HCT116 (cell line): ENCODE data around the gene RMDN2. TPM values are rescaled to one million over a fixed set of nuclear protein-coding genes. Genes with fewer than 3 reads are reported as not detected.

Experiments used
- ATAC-seq: fragments of 200-7000 bp; cut with Tn5 transposase; 2 replicates; pipeline ENCODE4 v1.9.1; 2020; ENCODE audit warnings: mild to moderate bottlenecking, moderate library complexity
- BruUV-seq: library from RNA; stranded (reverse); fragments of 400-500 nt; replicated peaks from 2 replicates; lab custom pipeline; 2021; lab: Mats Ljungman, UMichigan
- CTCF ChIA-PET: fragments of 300-600 bp; sonication (Branson Sonifier 250); formaldehyde crosslinking; loops from one replicate; lab custom pipeline; 2021; ENCODE audit warnings: antibody characterized with exemption; lab: Charles Lee
- POLR2A ChIA-PET: fragments of 300-600, 350-600 bp; sonication (Branson Sonifier 250); formaldehyde crosslinking; loops from one replicate; lab custom pipeline; 2021; ENCODE audit warnings: antibody characterized with exemption; lab: Charles Lee
- RAD21 ChIA-PET, 2 experiments: fragments of 300-600 bp; sonication (Branson Sonifier 250); formaldehyde crosslinking; loops; one replicate each; lab custom pipeline; 2023; ENCODE audit warnings: low total read pairs in 2 of 2; ENCODE audit not compliant: uncharacterized antibody in 2 of 2, unreplicated experiment in 2 of 2, low non-redundant PET in 1 of 2; lab: Charles Lee
- DNase-seq: peaks from one replicate; pipeline ENCODE4 v3.0.0-alpha.2; 2010; ENCODE audit warnings: low read depth, low spot score
- H2AFZ ChIP-seq: fragments of 200-600 bp; shearing (Covaris generic), sonication (generic); 2 replicates; pipeline ENCODE4 v1.6.1; 2017; ENCODE audit warnings: low read depth, mixed run types, mixed read lengths, antibody characterized with exemption, low read length; ENCODE audit not compliant: poor library complexity, severe bottlenecking
- H3K27ac ChIP-seq: 2 replicates; pipeline ENCODE4 v1.5.1; 2012; ENCODE audit warnings: low read depth, low read length
- H3K27me3 ChIP-seq: fragments of 200-600 bp; sonication (generic); 2 replicates; pipeline ENCODE4 v1.6.1; 2016; ENCODE audit warnings: mixed run types, low read length, mixed read lengths; ENCODE audit not compliant: insufficient read depth
- H3K36me3 ChIP-seq, 2 experiments: fragments of 200-500 bp in 1 of 2; fragments of 200-600 bp in 1 of 2; sonication (Bioruptor generic) in 1 of 2; sonication (generic) in 1 of 2; 2 replicates each; pipeline versions ENCODE4 v1.5.1 to v1.6.1; 2014 to 2016; ENCODE audit warnings: low read length in 2 of 2, inconsistent platforms in 1 of 2, mixed read lengths in 1 of 2, mixed run types in 1 of 2; ENCODE audit not compliant: insufficient read depth in 2 of 2, control insufficient read depth in 1 of 2
- H3K4me1 ChIP-seq, 2 experiments: fragments of 200-600 bp in 1 of 2; sonication (generic) in 1 of 2; 2 replicates each; pipeline versions ENCODE4 v1.5.1 to v1.6.1; 2012 to 2017; ENCODE audit warnings: low read length in 2 of 2, inconsistent platforms in 1 of 2, mild to moderate bottlenecking in 1 of 2, mixed read lengths in 1 of 2, mixed run types in 1 of 2, moderate library complexity in 1 of 2; ENCODE audit not compliant: insufficient read depth in 2 of 2, control insufficient read depth in 1 of 2
- H3K4me2 ChIP-seq: fragments of 200-600 bp; sonication (generic); 2 replicates; pipeline ENCODE4 v1.6.1; 2017; ENCODE audit warnings: mixed run types, low read length, mixed read lengths
- H3K4me3 ChIP-seq, 2 experiments: fragments of 200-600 bp in 1 of 2; sonication (generic) in 1 of 2; replicated peaks in 1 of 2; 2 replicates each; pipeline ENCODE4 v1.5.1; 2011 to 2016; ENCODE audit warnings: low read length in 2 of 2, control low read depth in 1 of 2, low read depth in 1 of 2, mild to moderate bottlenecking in 1 of 2, mixed read lengths in 1 of 2, mixed run types in 1 of 2
- H3K79me2 ChIP-seq: fragments of 200-600 bp; sonication (generic); 2 replicates; pipeline ENCODE4 v1.6.1; 2017; ENCODE audit warnings: mild to moderate bottlenecking, mixed run types, low read length, moderate library complexity, mixed read lengths; ENCODE audit not compliant: insufficient read depth
- H3K9ac ChIP-seq: fragments of 200-600 bp; sonication (generic); 2 replicates; pipeline ENCODE4 v1.6.1; 2016; ENCODE audit warnings: low read length, mixed read lengths
- H3K9me2 ChIP-seq: fragments of 200-600 bp; sonication (generic), shearing (Covaris generic); 2 replicates; pipeline ENCODE4 v1.6.1; 2017; ENCODE audit warnings: mixed run types, mild to moderate bottlenecking, moderate library complexity; ENCODE audit not compliant: insufficient read depth
- H3K9me3 ChIP-seq, 2 experiments: fragments of 200-500 bp in 1 of 2; fragments of 200-600 bp in 1 of 2; sonication (Bioruptor generic) in 1 of 2; sonication (generic) in 1 of 2; 2 replicates each; pipeline ENCODE4 v1.6.1; 2014 to 2017; ENCODE audit warnings: low read length in 2 of 2, mixed read lengths in 2 of 2, inconsistent platforms in 1 of 2, low read depth in 1 of 2, mild to moderate bottlenecking in 1 of 2, mixed run types in 1 of 2, moderate library complexity in 1 of 2; ENCODE audit not compliant: control insufficient read depth in 1 of 2, insufficient read depth in 1 of 2
- H4K20me1 ChIP-seq: fragments of 200-600 bp; sonication (generic), shearing (Covaris generic); 2 replicates; pipeline ENCODE4 v1.6.1; 2017; ENCODE audit warnings: mixed run types, mild to moderate bottlenecking, moderate library complexity; ENCODE audit not compliant: insufficient read depth
- CEBPB ChIP-seq: IDR thresholded peaks from 2 replicates; pipeline ENCODE4 v1.6.1; 2012; ENCODE audit warnings: low read depth
- CTCF ChIP-seq, 3 experiments: fragments of 200-600 bp in 1 of 3; sonication (generic) in 1 of 3; IDR thresholded peaks in 2 of 3; conservative IDR thresholded peaks in 1 of 3; 2 replicates each; pipeline ENCODE4 v1.5.1; 2012 to 2017; ENCODE audit warnings: low read depth in 2 of 3, low read length in 2 of 3, antibody characterized with exemption in 1 of 3, borderline replicate concordance in 1 of 3, control low read depth in 1 of 3, mild to moderate bottlenecking in 1 of 3, mixed read lengths in 1 of 3, mixed run types in 1 of 3, moderate library complexity in 1 of 3; ENCODE audit not compliant: insufficient read depth in 1 of 3
- EGR1 ChIP-seq: IDR thresholded peaks from 2 replicates; pipeline ENCODE4 v1.6.1; 2012; ENCODE audit warnings: low read depth
- ELF1 ChIP-seq: IDR thresholded peaks from 2 replicates; pipeline ENCODE4 v1.6.1; 2012; ENCODE audit warnings: low read depth, borderline replicate concordance
- EZH2 ChIP-seq: fragments of 200-600 bp; sonication (generic); IDR thresholded peaks from 2 replicates; pipeline ENCODE4 v1.6.1; 2017; ENCODE audit warnings: antibody characterized with exemption, mixed run types
- FOSL1 ChIP-seq: IDR thresholded peaks from 2 replicates; pipeline ENCODE4 v1.6.1; 2012; ENCODE audit warnings: low read depth
- JUND ChIP-seq: IDR thresholded peaks from 2 replicates; pipeline ENCODE4 v1.6.1; 2012
- POLR2A ChIP-seq: IDR thresholded peaks from 2 replicates; pipeline ENCODE4 v1.7.0; 2011; ENCODE audit warnings: borderline replicate concordance; ENCODE audit not compliant: insufficient read depth, insufficient read length; ENCODE audit errors: extremely low read depth
- POLR2AphosphoS5 ChIP-seq: IDR thresholded peaks from 2 replicates; pipeline ENCODE4 v1.6.1; 2011; ENCODE audit warnings: mild to moderate bottlenecking, low read depth, low read length, moderate library complexity
- SP1 ChIP-seq: IDR thresholded peaks from 2 replicates; pipeline ENCODE4 v1.6.1; 2012; ENCODE audit warnings: low read depth
- SRF ChIP-seq: IDR thresholded peaks from 2 replicates; pipeline ENCODE4 v1.6.1; 2012; ENCODE audit warnings: low read depth
- TCF7L2 ChIP-seq: IDR thresholded peaks from 2 replicates; pipeline ENCODE4 v1.7.0; 2011; ENCODE audit warnings: borderline replicate concordance, inconsistent platforms; ENCODE audit not compliant: insufficient read depth, insufficient read length; ENCODE audit errors: extremely low read depth
- YY1 ChIP-seq: IDR thresholded peaks from 2 replicates; pipeline ENCODE4 v1.6.1; 2011; ENCODE audit warnings: low read length, low read depth, moderate library complexity, mild to moderate bottlenecking; ENCODE audit not compliant: insufficient replicate concordance; ENCODE audit errors: extremely low read depth
- ZFX ChIP-seq: fragments of 450-650 bp; IDR thresholded peaks from 2 replicates; pipeline ENCODE4 v1.6.1; 2017
- ZNF274 ChIP-seq: fragments of 200-500 bp; sonication (Bioruptor generic); IDR thresholded peaks from 2 replicates; pipeline ENCODE4 v1.6.1; 2014; ENCODE audit warnings: mild to moderate bottlenecking, low read depth, low read length, inconsistent platforms
- intact Hi-C: fragments of 100-400 bp; cut with micrococcal nuclease; formaldehyde crosslinking; loops from 2 replicates; pipeline ENCODE4 v1.10.0; 2022
- total RNA-seq: library from RNA; stranded (reverse); gene quantifications from one replicate; pipeline ENCODE4 v1.2.1, GENCODE V29; 2021; ENCODE audit not compliant: unreplicated experiment
- TF ChIP-seq, protein P1 (sequence below): IDR thresholded peaks from 2 replicates; pipeline ENCODE4 v1.6.1; 2012
- TF ChIP-seq, protein P2 (sequence below): IDR thresholded peaks from 2 replicates; pipeline ENCODE4 v1.6.1; 2012
- TF ChIP-seq, protein P3 (sequence below): IDR thresholded peaks from 2 replicates; pipeline ENCODE4 v1.6.1; 2012; ENCODE audit warnings: low read depth
- TF ChIP-seq, protein P4 (sequence below): IDR thresholded peaks from 2 replicates; pipeline ENCODE4 v1.6.1; 2011; ENCODE audit warnings: mild to moderate bottlenecking, low read length, moderate library complexity; ENCODE audit not compliant: insufficient replicate concordance; ENCODE audit errors: extremely low read depth

Gene RMDN2
- total RNA-seq, 1 experiment from 2014 or later = 4.5 TPM

GRCh38 chr2:38013158-38013752 lies 88.2 kb downstream of the RMDN2 start:
- no peaks in the 10 kb centered on the region for H3K9me2 ChIP-seq
- intact Hi-C loops = no loop called here
- no peak for DNase-seq
- no peak overlapping the region for H3K9ac ChIP-seq
- H3K4me3 ChIP-seq = no peak overlapping the region
- no peak overlapping the region for H3K4me2 ChIP-seq
- no peak overlapping the region for H2AFZ ChIP-seq
- ChIA-PET CTCF (no interaction called here), POLR2A (no interaction called here), RAD21 (no interaction called here)
- no peaks in the 10 kb centered on the region for H3K36me3 ChIP-seq
- no peak overlapping the region for H3K27ac ChIP-seq
- no peaks in the 10 kb centered on the region for H4K20me1 ChIP-seq
- ATAC-seq = no peak
- H3K79me2 ChIP-seq = no peaks in the 10 kb centered on the region
- no peak for TF ChIP-seq EZH2
- TF ChIP-seq, protein P1, sequence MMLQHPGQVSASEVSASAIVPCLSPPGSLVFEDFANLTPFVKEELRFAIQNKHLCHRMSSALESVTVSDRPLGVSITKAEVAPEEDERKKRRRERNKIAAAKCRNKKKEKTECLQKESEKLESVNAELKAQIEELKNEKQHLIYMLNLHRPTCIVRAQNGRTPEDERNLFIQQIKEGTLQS = no peak
- no peak for TF ChIP-seq POLR2A
- no peak for TF ChIP-seq CTCF (IDR thresholded peaks at IDR 0.05 in 2 of 3, conservative IDR thresholded peaks at IDR 0.05 in 1 of 3; ENCODE audit: borderline replicate concordance in 1 of 3, insufficient read depth in 1 of 3, low read depth in 2 of 3, low read length in 2 of 3)
- no peak for TF ChIP-seq JUND
- TF ChIP-seq ZNF274 = no peak
- TF ChIP-seq, protein P2, sequence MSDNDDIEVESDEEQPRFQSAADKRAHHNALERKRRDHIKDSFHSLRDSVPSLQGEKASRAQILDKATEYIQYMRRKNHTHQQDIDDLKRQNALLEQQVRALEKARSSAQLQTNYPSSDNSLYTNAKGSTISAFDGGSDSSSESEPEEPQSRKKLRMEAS = no peak
- no peak for TF ChIP-seq YY1
- TF ChIP-seq SP1 = no peak
- no peak for TF ChIP-seq EGR1
- TF ChIP-seq, protein P3, sequence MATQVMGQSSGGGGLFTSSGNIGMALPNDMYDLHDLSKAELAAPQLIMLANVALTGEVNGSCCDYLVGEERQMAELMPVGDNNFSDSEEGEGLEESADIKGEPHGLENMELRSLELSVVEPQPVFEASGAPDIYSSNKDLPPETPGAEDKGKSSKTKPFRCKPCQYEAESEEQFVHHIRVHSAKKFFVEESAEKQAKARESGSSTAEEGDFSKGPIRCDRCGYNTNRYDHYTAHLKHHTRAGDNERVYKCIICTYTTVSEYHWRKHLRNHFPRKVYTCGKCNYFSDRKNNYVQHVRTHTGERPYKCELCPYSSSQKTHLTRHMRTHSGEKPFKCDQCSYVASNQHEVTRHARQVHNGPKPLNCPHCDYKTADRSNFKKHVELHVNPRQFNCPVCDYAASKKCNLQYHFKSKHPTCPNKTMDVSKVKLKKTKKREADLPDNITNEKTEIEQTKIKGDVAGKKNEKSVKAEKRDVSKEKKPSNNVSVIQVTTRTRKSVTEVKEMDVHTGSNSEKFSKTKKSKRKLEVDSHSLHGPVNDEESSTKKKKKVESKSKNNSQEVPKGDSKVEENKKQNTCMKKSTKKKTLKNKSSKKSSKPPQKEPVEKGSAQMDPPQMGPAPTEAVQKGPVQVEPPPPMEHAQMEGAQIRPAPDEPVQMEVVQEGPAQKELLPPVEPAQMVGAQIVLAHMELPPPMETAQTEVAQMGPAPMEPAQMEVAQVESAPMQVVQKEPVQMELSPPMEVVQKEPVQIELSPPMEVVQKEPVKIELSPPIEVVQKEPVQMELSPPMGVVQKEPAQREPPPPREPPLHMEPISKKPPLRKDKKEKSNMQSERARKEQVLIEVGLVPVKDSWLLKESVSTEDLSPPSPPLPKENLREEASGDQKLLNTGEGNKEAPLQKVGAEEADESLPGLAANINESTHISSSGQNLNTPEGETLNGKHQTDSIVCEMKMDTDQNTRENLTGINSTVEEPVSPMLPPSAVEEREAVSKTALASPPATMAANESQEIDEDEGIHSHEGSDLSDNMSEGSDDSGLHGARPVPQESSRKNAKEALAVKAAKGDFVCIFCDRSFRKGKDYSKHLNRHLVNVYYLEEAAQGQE = no peak
- TF ChIP-seq ELF1 = no peak
- no peak for TF ChIP-seq TCF7L2
- TF ChIP-seq, protein P4, sequence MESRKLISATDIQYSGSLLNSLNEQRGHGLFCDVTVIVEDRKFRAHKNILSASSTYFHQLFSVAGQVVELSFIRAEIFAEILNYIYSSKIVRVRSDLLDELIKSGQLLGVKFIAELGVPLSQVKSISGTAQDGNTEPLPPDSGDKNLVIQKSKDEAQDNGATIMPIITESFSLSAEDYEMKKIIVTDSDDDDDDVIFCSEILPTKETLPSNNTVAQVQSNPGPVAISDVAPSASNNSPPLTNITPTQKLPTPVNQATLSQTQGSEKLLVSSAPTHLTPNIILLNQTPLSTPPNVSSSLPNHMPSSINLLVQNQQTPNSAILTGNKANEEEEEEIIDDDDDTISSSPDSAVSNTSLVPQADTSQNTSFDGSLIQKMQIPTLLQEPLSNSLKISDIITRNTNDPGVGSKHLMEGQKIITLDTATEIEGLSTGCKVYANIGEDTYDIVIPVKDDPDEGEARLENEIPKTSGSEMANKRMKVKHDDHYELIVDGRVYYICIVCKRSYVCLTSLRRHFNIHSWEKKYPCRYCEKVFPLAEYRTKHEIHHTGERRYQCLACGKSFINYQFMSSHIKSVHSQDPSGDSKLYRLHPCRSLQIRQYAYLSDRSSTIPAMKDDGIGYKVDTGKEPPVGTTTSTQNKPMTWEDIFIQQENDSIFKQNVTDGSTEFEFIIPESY = no peak
- no peak for TF ChIP-seq ZFX
- no peak for TF ChIP-seq POLR2AphosphoS5
- TF ChIP-seq SRF = no peak
- no peak for TF ChIP-seq CEBPB
- no peak for TF ChIP-seq FOSL1
- H3K4me1 ChIP-seq = peaks cover 0 to 5% of the 10 kb centered on the region in 2 experiments; a peak in 1 of 4 replicates
- no peaks in the 10 kb centered on the region for H3K9me3 ChIP-seq
- H3K27me3 ChIP-seq = no peaks in the 10 kb centered on the region
- no TSS peak for BruUV-seq
